Testis (tissue), 3 donors: ENCODE measurements around the gene HECW1. TPM values are rescaled to one million over a fixed set of nuclear protein-coding genes. Genes with fewer than 3 reads are reported as not detected.

Experiments used
- DNase-seq: peaks from one replicate; pipeline ENCODE4 v3.0.0-alpha.2; 2019
- H3K27ac ChIP-seq, 2 donors: fragments of 200-600 bp; sonication (generic); one replicate each; pipeline ENCODE4 v1.5.1; 2019
- H3K27me3 ChIP-seq: fragments of 200-600 bp; sonication (generic); one replicate; pipeline ENCODE4 v1.5.1; 2019
- H3K36me3 ChIP-seq: fragments of 200-600 bp; sonication (generic); one replicate; pipeline ENCODE4 v1.5.1; 2017; ENCODE audit warnings: low read depth; ENCODE audit errors: missing control alignments
- H3K4me1 ChIP-seq: fragments of 200-600 bp; sonication (generic); one replicate; pipeline ENCODE4 v1.5.1; 2019
- H3K4me3 ChIP-seq, 2 donors: fragments of 200-600 bp; sonication (generic); one replicate each; pipeline ENCODE4 v1.5.1; 2017 to 2019
- H3K9me3 ChIP-seq: fragments of 200-600 bp; sonication (generic); one replicate; pipeline ENCODE4 v1.5.1; 2017
- POLR2A ChIP-seq: fragments of 450-650 bp; IDR thresholded peaks from one replicate; pipeline ENCODE4 v1.6.1; 2017; ENCODE audit warnings: antibody characterized with exemption, mild to moderate bottlenecking, moderate library complexity
- WGBS, 2 donors: methylation state at CpG; one replicate each; pipeline ENCODE4 v1.1.5; 2018; 5-methylcytosine and 5-hydroxymethylcytosine counted together
- intact Hi-C: fragments of 100-400 bp; cut with DNase I; formaldehyde crosslinking; loops from one replicate; pipeline ENCODE4 v1.15.1; 2023; ENCODE audit warnings: low total_unique reads
- polyA plus RNA-seq: library from polyadenylated mRNA; stranded (reverse); fragments of 350-450 nt; fragmentation: Illumina TruSeq; extraction: RNeasy Lipid Tissue Mini Kit (QIAGEN cat#74804); gene quantifications from one replicate; pipeline ENCODE4 v1.2.3, GENCODE V29; 2014; ENCODE audit warnings: low read depth, low replicate concordance; ENCODE audit not compliant: insufficient read depth
- total RNA-seq, 2 donors: library from RNA; depleted of rRNA; stranded (reverse); fragments of >200 nt; gene quantifications; one replicate each; pipeline ENCODE4 v1.2.3, GENCODE V29; 2016
- TF ChIP-seq, protein P1 (sequence below), 3 experiments: fragments of 450-650 bp in 2 of 3; fragments of 200-600 bp in 1 of 3; sonication (generic) in 1 of 3; IDR thresholded peaks; one replicate each; pipeline ENCODE4 v1.5.1; 2016 to 2019; ENCODE audit warnings: antibody characterized with exemption in 3 of 3, mild to moderate bottlenecking in 2 of 3, moderate library complexity in 1 of 3

Gene HECW1
- total and polyA plus RNA-seq, 3 donors from 2014 or later, result 3.2 to 14.5 (median 5.0) TPM

DNA sequence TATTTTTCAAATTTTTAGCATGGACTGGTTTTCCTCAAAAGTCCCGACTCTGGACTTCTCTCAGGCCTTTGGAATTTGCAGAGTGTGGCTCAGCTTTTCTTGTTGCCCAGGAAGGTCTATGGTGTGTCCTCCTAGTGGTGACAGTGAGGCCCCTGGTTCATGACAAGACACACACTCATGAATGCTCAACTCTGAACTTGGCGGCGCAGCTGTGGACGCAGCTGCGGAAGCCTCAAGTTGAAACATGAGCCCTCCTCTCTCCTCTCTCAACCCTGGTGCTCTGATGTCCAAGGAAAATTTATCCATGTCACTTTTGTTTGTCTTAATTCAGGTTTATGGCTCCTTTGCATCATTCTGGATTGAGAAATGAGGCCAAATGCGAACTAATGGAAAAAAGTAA, 183.9 kb downstream of the HECW1 start:
- Histone ChIP-seq H3K4me3 (no peak overlapping the region), H3K27ac (no peak overlapping the region), H3K4me1 (no peaks in the 10 kb centered on the region), H3K27me3 (no peaks in the 10 kb centered on the region), H3K9me3 (no peaks in the 10 kb centered on the region), H3K36me3 (no peaks in the 10 kb centered on the region)
- no peak for TF ChIP-seq POLR2A
- TF ChIP-seq, protein P1, sequence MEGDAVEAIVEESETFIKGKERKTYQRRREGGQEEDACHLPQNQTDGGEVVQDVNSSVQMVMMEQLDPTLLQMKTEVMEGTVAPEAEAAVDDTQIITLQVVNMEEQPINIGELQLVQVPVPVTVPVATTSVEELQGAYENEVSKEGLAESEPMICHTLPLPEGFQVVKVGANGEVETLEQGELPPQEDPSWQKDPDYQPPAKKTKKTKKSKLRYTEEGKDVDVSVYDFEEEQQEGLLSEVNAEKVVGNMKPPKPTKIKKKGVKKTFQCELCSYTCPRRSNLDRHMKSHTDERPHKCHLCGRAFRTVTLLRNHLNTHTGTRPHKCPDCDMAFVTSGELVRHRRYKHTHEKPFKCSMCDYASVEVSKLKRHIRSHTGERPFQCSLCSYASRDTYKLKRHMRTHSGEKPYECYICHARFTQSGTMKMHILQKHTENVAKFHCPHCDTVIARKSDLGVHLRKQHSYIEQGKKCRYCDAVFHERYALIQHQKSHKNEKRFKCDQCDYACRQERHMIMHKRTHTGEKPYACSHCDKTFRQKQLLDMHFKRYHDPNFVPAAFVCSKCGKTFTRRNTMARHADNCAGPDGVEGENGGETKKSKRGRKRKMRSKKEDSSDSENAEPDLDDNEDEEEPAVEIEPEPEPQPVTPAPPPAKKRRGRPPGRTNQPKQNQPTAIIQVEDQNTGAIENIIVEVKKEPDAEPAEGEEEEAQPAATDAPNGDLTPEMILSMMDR (IDR thresholded peaks at IDR 0.05), result no peak
- no peak for DNase-seq
- intact Hi-C loops, result no loop called here
- 93 to 96% methylated on average over 6 of the region's 6 CpGs for WGBS, 2 donors

DNA sequence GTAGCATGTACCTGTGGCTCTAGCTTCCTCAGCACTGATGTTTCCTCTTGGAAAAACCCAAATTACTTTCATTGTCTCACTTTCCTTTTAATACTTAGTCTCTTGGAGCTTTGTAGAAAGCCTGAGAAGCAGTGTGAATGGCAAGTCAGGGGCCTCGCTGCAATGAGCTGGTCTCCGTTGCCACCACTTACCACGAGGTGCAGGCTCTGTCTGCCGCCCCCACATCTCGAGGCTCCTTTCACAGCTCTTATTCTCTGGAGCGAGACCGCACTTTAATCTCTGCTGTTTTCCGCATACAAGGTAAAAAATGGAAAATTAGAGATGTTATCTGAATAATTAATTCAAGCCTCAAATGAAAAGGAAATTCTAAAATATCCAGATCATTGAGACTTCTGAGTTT, 186.2 kb downstream of the HECW1 start:
- DNase-seq, result no peak
- H3K4me3 ChIP-seq, result no peak overlapping the region
- TF ChIP-seq, protein P1 (IDR thresholded peaks at IDR 0.05), result no peak
- no peak for TF ChIP-seq POLR2A
- intact Hi-C loops, result no loop called here
- no peak overlapping the region for H3K27ac ChIP-seq
- 78 to 89% methylated on average over 8 of the region's 8 CpGs for WGBS, 2 donors
- no peaks in the 10 kb centered on the region for H3K27me3 ChIP-seq
- H3K4me1 ChIP-seq, result no peaks in the 10 kb centered on the region
- no peaks in the 10 kb centered on the region for H3K36me3 ChIP-seq
- no peaks in the 10 kb centered on the region for H3K9me3 ChIP-seq

DNA sequence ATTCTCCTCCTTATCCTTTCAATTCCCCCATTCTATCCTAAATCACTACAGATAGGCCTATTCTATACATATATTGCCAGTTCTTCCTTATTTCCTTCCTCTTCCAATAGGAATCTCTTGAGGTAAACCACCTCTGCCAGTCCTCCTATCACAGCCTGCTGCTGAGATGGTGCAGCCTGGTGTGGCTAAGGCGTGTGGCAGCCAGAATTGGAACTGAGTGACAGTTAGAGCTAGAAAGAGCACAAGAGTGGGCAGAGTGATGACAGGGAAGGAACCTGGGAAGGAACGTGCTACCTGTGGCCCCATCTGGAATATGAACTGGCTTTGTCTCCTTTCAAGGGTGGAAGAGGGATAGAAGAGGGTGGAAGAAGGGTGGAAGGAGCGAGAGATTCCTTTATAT, 187.7 kb downstream of the HECW1 start:
- TF ChIP-seq, protein P1 (IDR thresholded peaks at IDR 0.05), result no peak
- no peak for TF ChIP-seq POLR2A
- WGBS, 2 donors, result 88 to 94% methylated on average over 3 of the region's 3 CpGs
- Histone ChIP-seq H3K27me3 (no peaks in the 10 kb centered on the region), H3K9me3 (no peaks in the 10 kb centered on the region), H3K4me1 (no peaks in the 10 kb centered on the region), H3K4me3 (no peak overlapping the region), H3K27ac (no peak overlapping the region), H3K36me3 (no peaks in the 10 kb centered on the region)
- DNase-seq, result no peak
- intact Hi-C loops, result no loop called here

DNA sequence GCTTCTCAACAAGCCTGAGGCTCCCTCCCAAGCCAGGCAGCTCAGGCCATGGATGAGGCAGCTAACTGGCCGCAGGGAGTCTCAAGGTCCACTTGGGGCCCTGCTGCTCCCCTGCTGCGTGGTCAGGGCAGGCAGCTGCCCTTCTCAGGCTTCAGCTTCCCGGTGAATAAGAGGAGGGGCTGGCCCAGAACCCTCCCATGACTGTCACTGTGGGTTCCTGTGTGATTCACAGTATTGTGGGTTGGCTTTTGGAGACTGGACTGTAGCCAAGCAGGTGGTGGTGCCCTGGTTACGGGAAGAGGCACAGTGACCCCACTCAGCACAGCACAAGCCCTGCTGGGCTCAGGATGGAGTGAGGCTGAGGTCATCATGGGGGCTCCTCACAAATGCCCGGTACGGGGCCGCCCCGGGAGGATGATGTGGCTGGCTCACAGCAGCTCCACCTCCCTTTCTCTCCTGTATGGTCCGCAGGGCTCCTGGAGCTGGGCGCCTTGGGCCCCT, 189.8 kb downstream of the HECW1 start:
- WGBS, 2 donors, result 74% methylated on average over 8 of the region's 10 CpGs; no CpG with 5 or more reads in 1 of the 2 donors
- Histone ChIP-seq H3K27ac (no peak overlapping the region), H3K4me1 (no peaks in the 10 kb centered on the region), H3K36me3 (no peaks in the 10 kb centered on the region), H3K9me3 (no peaks in the 10 kb centered on the region), H3K4me3 (no peak overlapping the region), H3K27me3 (no peaks in the 10 kb centered on the region)
- intact Hi-C loops, result no loop called here
- no peak for DNase-seq
- TF ChIP-seq POLR2A, result no peak
- TF ChIP-seq, protein P1 (IDR thresholded peaks at IDR 0.05), result no peak

DNA sequence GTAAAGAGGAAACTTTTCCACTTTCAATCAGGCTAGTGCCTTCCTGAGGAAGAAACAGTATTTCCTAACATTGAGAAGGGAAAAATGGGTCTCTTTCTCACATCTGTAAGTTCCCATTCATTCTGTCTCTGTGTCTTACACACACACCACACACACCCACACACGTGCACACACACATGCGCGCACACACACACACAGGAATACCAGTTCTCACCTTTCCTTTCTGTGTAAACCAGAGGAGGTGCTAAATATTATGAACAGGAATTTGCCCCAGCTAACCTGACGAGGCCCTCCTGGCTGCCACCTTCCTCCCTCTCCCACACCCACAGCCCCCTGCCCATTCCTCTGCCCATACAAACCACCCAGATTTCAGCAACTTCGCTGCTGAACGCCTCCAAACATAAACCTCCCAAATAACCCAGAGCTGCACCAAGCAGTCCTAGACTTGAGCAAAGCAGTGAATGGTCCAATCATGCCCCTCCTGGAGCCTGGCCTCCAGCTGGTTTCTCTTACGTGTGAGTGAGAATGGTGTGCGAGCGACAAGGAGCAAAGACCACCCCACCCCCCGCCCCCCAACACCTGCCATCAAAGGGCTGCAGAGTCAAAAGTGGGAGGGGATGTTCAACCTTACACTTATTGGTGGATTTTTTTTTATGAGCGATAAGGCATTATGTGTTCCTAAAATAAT, 190.5 kb downstream of the HECW1 start:
- no peaks in the 10 kb centered on the region for H3K27me3 ChIP-seq
- no peak overlapping the region for H3K4me3 ChIP-seq
- no peaks in the 10 kb centered on the region for H3K4me1 ChIP-seq
- no peaks in the 10 kb centered on the region for H3K9me3 ChIP-seq
- no peak overlapping the region for H3K27ac ChIP-seq
- DNase-seq, result no peak
- TF ChIP-seq, protein P1 (IDR thresholded peaks at IDR 0.05), result no peak
- no peak for TF ChIP-seq POLR2A
- 70 to 71% methylated on average over 11 of the region's 11 CpGs for WGBS, 2 donors
- intact Hi-C loops, result no loop called here
- H3K36me3 ChIP-seq, result no peaks in the 10 kb centered on the region
